Upper lobe of left lung (tissue), 6 donors: ENCODE data around the gene FAM83D. TPM values are rescaled to one million over a fixed set of nuclear protein-coding genes. Genes with fewer than 3 reads are reported as not detected.

ENCODE experiments used
- ATAC-seq, 2 donors: fragments of 200-7000 bp; cut with Tn5 transposase; one replicate each; pipeline ENCODE4 v1.9.1; 2022; ENCODE audit warnings: mild to moderate bottlenecking in 2 of 2, moderate library complexity in 2 of 2; ENCODE audit not compliant: low FRiP score in 2 of 2
- DNase-seq, 2 donors: peaks; one replicate each; pipeline ENCODE4 v3.0.0-alpha.2; 2019 to 2020
- H3K27ac ChIP-seq, 4 donors: fragments of 200-600 bp; sonication (generic); one replicate each; pipeline ENCODE4 v1.5.1; 2016 to 2019
- H3K27me3 ChIP-seq, 4 donors: fragments of 200-600 bp; sonication (generic); one replicate each; pipeline ENCODE4 v1.5.1; 2017 to 2019
- H3K36me3 ChIP-seq, 4 donors: fragments of 200-600 bp; sonication (generic); one replicate each; pipeline ENCODE4 v1.5.1; 2016 to 2019
- H3K4me1 ChIP-seq, 4 donors: fragments of 200-600 bp; sonication (generic); one replicate each; pipeline ENCODE4 v1.5.1; 2018 to 2019
- H3K4me3 ChIP-seq, 4 donors: fragments of 200-600 bp; sonication (generic); one replicate each; pipeline ENCODE4 v1.5.1; 2017 to 2019; ENCODE audit warnings: mild to moderate bottlenecking in 2 of 4, moderate library complexity in 1 of 4
- H3K9me3 ChIP-seq, 4 donors: fragments of 200-600 bp; sonication (generic); one replicate each; pipeline ENCODE4 v1.5.1; 2018 to 2019
- EP300 ChIP-seq, 4 donors: sonication (generic); formaldehyde crosslinking; IDR thresholded peaks; one replicate each; pipeline ENCODE4 v1.5.1; 2017; ENCODE audit warnings: antibody characterized with exemption in 4 of 4, control low read depth in 2 of 4
- POLR2A ChIP-seq, 4 donors: fragments of 450-650 bp; IDR thresholded peaks; one replicate each; pipeline ENCODE4 v1.5.1; 2016 to 2017; ENCODE audit warnings: antibody characterized with exemption in 4 of 4, mild to moderate bottlenecking in 2 of 4
- POLR2AphosphoS5 ChIP-seq, 2 donors: sonication (generic); formaldehyde crosslinking; IDR thresholded peaks; one replicate each; pipeline ENCODE4 v1.5.1; 2017; ENCODE audit warnings: antibody characterized with exemption in 2 of 2
- WGBS, 2 donors: methylation state at CpG; one replicate each; pipeline ENCODE4 v1.1.5; 2017 to 2018; 5-methylcytosine and 5-hydroxymethylcytosine counted together
- total RNA-seq, 6 donors: library from RNA; depleted of rRNA in 4 of 6; stranded (reverse); fragments of >200 nt in 4 of 6; gene quantifications; one replicate each; pipeline versions ENCODE4 v1.1.0 to v1.2.1, GENCODE V29; 2016 to 2021
- TF ChIP-seq, protein P1 (sequence below), 6 experiments: fragments of 450-650 bp in 4 of 6; fragments of 200-600 bp in 2 of 6; sonication (generic) in 2 of 6; IDR thresholded peaks; one replicate each; pipeline ENCODE4 v1.5.1; 2016 to 2019; ENCODE audit warnings: antibody characterized with exemption in 6 of 6
- donor health status: DM: no; HTN: no; CAD: no; lungs with moderate emphysema.
- donor health status: DM: no; HTN: yes; CAD: no; lungs with severe emphysema.

The FAM83D gene
- total RNA-seq, 6 donors from 2014 or later: 1.0 to 4.8 (median 3.0) TPM

DNA sequence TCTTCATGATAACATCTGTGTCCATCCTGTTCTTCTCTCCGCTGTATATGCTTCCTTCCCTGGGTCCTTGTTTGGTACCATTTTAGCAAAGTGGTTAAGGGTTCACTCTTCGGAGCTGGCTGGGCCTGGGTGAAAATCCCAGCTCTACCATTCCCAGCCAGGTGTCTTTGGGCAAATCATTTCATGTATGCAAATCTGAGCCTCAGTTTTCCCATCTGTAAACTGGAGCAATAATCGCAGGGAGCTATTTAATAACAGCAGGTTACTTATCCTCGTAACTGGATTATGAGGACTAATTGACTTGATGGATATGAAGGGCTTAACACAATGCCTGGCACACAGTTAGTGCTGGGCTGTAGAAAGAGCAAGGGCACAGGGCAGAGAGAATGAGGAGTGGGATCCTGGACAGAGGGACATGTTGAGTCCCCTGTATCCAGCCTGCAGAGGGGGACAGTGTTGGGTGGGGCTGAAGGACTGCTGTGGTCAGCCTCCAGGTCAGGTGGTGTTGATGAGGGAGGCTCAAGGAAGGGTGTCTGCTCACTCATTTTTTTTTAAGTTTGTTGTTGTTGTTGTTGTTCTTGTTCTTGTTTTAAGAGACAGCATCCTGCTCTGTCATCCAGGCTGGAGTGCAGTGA lies 44.3 kb upstream of the FAM83D start:
- WGBS, 2 donors: 95 to 97% methylated on average over 4 of the region's 4 CpGs
- no peak for DNase-seq
- no peak overlapping the region for H3K4me3 ChIP-seq
- H3K27me3 ChIP-seq: no peaks in the 10 kb centered on the region
- TF ChIP-seq EP300 (IDR thresholded peaks at IDR 0.05): no peak
- TF ChIP-seq, protein P1, sequence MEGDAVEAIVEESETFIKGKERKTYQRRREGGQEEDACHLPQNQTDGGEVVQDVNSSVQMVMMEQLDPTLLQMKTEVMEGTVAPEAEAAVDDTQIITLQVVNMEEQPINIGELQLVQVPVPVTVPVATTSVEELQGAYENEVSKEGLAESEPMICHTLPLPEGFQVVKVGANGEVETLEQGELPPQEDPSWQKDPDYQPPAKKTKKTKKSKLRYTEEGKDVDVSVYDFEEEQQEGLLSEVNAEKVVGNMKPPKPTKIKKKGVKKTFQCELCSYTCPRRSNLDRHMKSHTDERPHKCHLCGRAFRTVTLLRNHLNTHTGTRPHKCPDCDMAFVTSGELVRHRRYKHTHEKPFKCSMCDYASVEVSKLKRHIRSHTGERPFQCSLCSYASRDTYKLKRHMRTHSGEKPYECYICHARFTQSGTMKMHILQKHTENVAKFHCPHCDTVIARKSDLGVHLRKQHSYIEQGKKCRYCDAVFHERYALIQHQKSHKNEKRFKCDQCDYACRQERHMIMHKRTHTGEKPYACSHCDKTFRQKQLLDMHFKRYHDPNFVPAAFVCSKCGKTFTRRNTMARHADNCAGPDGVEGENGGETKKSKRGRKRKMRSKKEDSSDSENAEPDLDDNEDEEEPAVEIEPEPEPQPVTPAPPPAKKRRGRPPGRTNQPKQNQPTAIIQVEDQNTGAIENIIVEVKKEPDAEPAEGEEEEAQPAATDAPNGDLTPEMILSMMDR (IDR thresholded peaks at IDR 0.05): no peak
- TF ChIP-seq POLR2AphosphoS5 (IDR thresholded peaks at IDR 0.05): no peak
- TF ChIP-seq POLR2A (IDR thresholded peaks at IDR 0.05): no peak
- no peaks in the 10 kb centered on the region for H3K36me3 ChIP-seq
- peaks cover 7 to 25% (median 16%) of the 10 kb centered on the region in 4 donors for H3K4me1 ChIP-seq
- no peak for ATAC-seq
- H3K9me3 ChIP-seq: no peaks in the 10 kb centered on the region
- no peak overlapping the region for H3K27ac ChIP-seq

DNA sequence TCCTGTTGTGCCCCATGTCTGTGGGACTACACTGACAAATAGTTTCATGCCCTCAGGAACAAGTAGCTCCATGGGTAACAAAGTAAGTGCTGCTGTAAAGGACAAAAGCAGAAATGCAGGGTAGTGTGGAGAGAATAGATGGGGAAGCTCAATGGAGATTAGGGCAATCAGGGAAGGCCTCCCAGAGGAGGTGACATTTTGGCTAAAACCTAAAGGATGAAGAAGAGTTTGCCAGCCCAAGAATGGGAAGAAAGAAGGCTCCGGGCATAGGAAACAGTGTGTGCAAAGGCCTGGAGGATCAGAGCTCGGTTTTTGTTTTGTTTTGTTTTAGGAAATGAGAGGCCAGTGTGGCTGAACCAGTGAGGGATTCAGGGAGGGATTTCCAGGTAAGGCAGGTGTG lies 43.6 kb upstream of the FAM83D start:
- H3K4me3 ChIP-seq: no peak overlapping the region
- H3K27me3 ChIP-seq: no peaks in the 10 kb centered on the region
- no peak for TF ChIP-seq POLR2AphosphoS5 (IDR thresholded peaks at IDR 0.05)
- TF ChIP-seq EP300 (IDR thresholded peaks at IDR 0.05): no peak
- H3K36me3 ChIP-seq: no peaks in the 10 kb centered on the region
- no peak overlapping the region for H3K27ac ChIP-seq
- no peaks in the 10 kb centered on the region for H3K9me3 ChIP-seq
- ATAC-seq (no peak), DNase-seq (no peak)
- 77 to 79% methylated on average over 2 of the region's 2 CpGs for WGBS, 2 donors
- peaks cover 7 to 19% (median 10%) of the 10 kb centered on the region in 4 donors for H3K4me1 ChIP-seq

DNA sequence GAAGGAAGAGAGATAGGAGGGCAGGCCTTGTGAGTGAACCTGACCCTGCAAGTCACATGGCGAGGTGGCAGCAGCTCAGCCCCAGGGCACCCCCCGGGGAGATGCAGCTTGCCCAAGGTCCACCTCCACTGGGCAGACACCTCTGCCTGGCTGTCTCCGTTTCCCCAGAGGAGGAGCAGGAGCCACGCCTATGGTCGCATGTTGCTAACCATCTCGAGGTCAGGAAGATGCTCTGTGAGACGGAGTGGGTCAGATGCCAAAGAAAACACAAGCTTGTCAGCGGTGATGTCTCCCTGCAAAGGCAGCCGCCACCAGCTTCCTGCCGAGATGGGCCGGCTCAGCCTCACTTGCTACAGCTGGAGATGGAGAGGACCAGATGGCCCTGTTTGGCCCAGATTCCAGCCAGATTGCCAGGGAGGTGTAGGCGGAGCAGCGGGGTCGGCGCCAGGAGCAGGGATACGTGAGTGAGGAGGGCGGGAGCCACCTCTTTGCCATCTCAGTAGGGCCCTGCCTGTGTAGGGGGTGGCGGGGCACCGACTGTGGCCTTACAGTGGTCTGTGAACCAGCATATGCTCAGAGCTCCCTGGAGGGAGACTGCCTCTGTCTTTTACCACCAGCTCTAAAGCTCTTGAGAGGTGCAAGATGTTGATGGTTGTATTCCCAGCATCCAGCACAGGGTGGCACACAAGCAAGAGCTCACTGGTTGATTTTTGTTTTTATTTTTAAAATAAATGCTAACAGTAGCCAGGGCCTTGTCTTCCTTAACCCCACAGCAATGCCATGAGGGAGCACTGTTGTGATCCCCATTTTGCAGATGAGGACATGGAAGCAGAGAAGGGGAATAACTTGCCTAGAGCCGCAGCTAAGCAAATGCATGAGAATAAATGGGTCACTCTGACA lies 42.9 kb upstream of the FAM83D start:
- ATAC-seq: no peak
- DNase-seq: peak in 1 of 2 donors; percentile 77
- Histone ChIP-seq H3K36me3 (no peaks in the 10 kb centered on the region), H3K27ac (peak overlapping the region in 1 of 4 donors; percentile 15), H3K9me3 (no peaks in the 10 kb centered on the region), H3K4me1 (peaks cover 7 to 18% (median 10%) of the 10 kb centered on the region in 4 donors), H3K27me3 (no peaks in the 10 kb centered on the region), H3K4me3 (no peak overlapping the region)
- 53 to 66% methylated on average over 16 to 20 of the region's 20 CpGs for WGBS, 2 donors
- TF ChIP-seq, protein P1 (IDR thresholded peaks at IDR 0.05): no peak

DNA sequence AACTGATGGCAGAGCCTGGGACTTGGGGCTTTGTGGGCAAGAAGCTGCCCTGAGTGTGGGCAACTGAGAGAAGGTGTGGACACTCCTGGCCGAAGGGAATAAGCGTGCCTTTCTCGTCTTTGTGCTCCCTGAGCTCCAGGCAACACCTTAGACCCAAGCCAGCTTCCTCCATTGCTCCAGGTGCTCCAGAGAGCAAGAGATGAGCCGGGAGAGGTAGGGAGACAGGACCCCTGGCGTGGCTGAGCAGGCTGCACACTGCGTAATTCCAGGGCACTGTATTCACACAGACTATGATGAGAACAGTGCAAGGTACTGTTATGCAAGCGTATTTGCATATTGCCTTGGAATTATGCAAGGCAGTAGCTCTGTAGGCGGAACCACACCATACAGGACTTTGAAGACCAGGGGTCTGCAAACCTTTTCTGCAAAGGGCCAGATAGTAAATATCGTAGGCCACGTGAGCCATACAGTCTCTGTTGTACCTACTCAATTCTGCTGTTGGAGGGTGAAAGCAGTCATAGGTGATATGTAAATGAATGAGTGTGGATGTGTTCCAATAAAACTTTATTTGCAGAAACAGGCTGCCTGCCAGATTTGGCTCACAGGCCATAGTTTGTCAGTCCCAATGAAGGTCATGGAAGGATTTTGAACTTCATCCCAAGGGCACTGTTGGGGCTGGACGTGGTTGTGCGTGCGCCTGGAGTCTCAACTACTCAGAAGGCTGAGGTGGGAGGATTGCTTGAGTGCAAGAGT lies 42.1 kb upstream of the FAM83D start:
- Histone ChIP-seq H3K27ac (no peak overlapping the region), H3K4me3 (no peak overlapping the region), H3K4me1 (peaks cover 7 to 18% (median 10%) of the 10 kb centered on the region in 4 donors), H3K36me3 (no peaks in the 10 kb centered on the region), H3K27me3 (no peaks in the 10 kb centered on the region), H3K9me3 (no peaks in the 10 kb centered on the region)
- no peak for ATAC-seq
- no peak for DNase-seq
- WGBS, 2 donors: 88 to 90% methylated on average over 12 to 13 of the region's 13 CpGs
- TF ChIP-seq POLR2AphosphoS5 (IDR thresholded peaks at IDR 0.05): no peak
- TF ChIP-seq POLR2A (IDR thresholded peaks at IDR 0.05): no peak
- no peak for TF ChIP-seq EP300 (IDR thresholded peaks at IDR 0.05)
- TF ChIP-seq, protein P1 (IDR thresholded peaks at IDR 0.05): no peak

DNA sequence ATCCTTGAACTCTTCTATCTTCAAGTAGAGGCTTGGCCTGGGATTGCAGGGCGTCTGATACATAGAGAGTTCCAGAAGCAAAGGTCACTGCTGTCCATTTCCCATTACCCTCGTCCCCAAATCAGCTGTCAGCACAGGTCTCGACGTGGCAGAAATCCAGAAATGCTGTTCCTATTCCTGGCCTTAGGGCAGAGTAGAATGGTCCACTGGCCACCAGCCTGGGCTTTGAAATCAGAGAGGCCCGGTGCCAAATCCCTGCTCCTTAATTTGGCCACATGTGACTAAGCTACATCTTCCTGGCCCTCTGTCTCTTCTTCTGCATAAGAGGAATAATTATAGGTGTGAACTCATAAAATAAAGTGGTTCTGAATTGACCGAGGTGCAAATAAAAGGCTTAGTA lies 40.9 kb upstream of the FAM83D start:
- H3K4me3 ChIP-seq: no peak overlapping the region
- 82 to 95% methylated on average over 6 of the region's 6 CpGs for WGBS, 2 donors
- no peaks in the 10 kb centered on the region for H3K9me3 ChIP-seq
- TF ChIP-seq POLR2AphosphoS5 (IDR thresholded peaks at IDR 0.05) (no peak), POLR2A (IDR thresholded peaks at IDR 0.05) (no peak), EP300 (IDR thresholded peaks at IDR 0.05) (no peak)
- TF ChIP-seq, protein P1 (IDR thresholded peaks at IDR 0.05): no peak
- H3K27ac ChIP-seq: no peak overlapping the region
- H3K4me1 ChIP-seq: peaks cover 7 to 18% (median 10%) of the 10 kb centered on the region in 4 donors
- ATAC-seq (no peak), DNase-seq (no peak)
- no peaks in the 10 kb centered on the region for H3K27me3 ChIP-seq
- no peaks in the 10 kb centered on the region for H3K36me3 ChIP-seq
